Karpas-422 (cell line): ENCODE data around the gene CLEC3B. TPM values are rescaled to one million over a fixed set of nuclear protein-coding genes. Genes with fewer than 3 reads are reported as not detected.
"Not testable (repeated sequence)": the region's sequence is repeated elsewhere in the genome, so short reads cannot be mapped to it uniquely, and the experiment has no call there.

Source experiments
- DNase-seq: peaks from one replicate; pipeline ENCODE4 v3.0.0-alpha.2; 2015
- H2AFZ ChIP-seq: fragments of 200-600 bp; sonication (generic); 2 replicates; pipeline ENCODE4 v1.6.1; 2014; ENCODE audit warnings: antibody characterized with exemption, low read length, mixed read lengths
- H3K27ac ChIP-seq: fragments of 200-600 bp; sonication (generic); 2 replicates; pipeline ENCODE4 v1.5.1; 2014; ENCODE audit warnings: mild to moderate bottlenecking, low read length, moderate library complexity
- H3K27me3 ChIP-seq: fragments of 200-600 bp; sonication (generic); 2 replicates; pipeline ENCODE4 v1.6.1; 2014; ENCODE audit warnings: low read length, mixed read lengths
- H3K36me3 ChIP-seq: fragments of 200-600 bp; sonication (generic); 2 replicates; pipeline ENCODE4 v1.6.1; 2014; ENCODE audit warnings: low read length, mixed read lengths; ENCODE audit not compliant: insufficient read depth
- H3K4me1 ChIP-seq: fragments of 200-600 bp; sonication (generic); 2 replicates; pipeline ENCODE4 v1.6.1; 2014; ENCODE audit warnings: mild to moderate bottlenecking, low read length, mixed read lengths
- H3K4me2 ChIP-seq: fragments of 200-600 bp; sonication (generic); 2 replicates; pipeline ENCODE4 v1.6.1; 2014; ENCODE audit warnings: low read length, low read depth, mild to moderate bottlenecking; ENCODE audit not compliant: poor library complexity, severe bottlenecking
- H3K4me3 ChIP-seq: fragments of 200-600 bp; sonication (generic); 2 replicates; pipeline ENCODE4 v1.5.1; 2014; ENCODE audit warnings: mild to moderate bottlenecking, antibody characterized with exemption, low read length, mixed read lengths
- H3K79me2 ChIP-seq: fragments of 200-600 bp; sonication (generic); 2 replicates; pipeline ENCODE4 v1.6.1; 2014; ENCODE audit warnings: mild to moderate bottlenecking, low read length, mixed read lengths
- H3K9ac ChIP-seq: fragments of 200-600 bp; sonication (generic); 2 replicates; pipeline ENCODE4 v1.6.0; 2014; ENCODE audit warnings: low read length
- H3K9me2 ChIP-seq: fragments of 200-600 bp; sonication (generic), shearing (Covaris generic); replicated peaks from 2 replicates; pipeline ENCODE4 v1.6.0; 2014; ENCODE audit warnings: mild to moderate bottlenecking, low read length, moderate library complexity; ENCODE audit not compliant: insufficient read depth
- H3K9me3 ChIP-seq: fragments of 300-700, 200-600 bp; sonication (generic); 2 replicates; pipeline ENCODE4 v1.6.1; 2014; ENCODE audit warnings: low read length, mixed read lengths
- H4K20me1 ChIP-seq: fragments of 200-600 bp; sonication (generic); 2 replicates; pipeline ENCODE4 v1.6.1; 2014; ENCODE audit warnings: mild to moderate bottlenecking, antibody characterized with exemption, low read length, low read depth; ENCODE audit not compliant: insufficient read depth
- total RNA-seq: library from RNA; depleted of rRNA; stranded (reverse); fragments of >200 nt; shearing (Covaris generic); gene quantifications from 2 replicates; pipeline ENCODE4 v1.2.3, GENCODE V29; 2014; ENCODE audit warnings: low replicate concordance

Gene CLEC3B
- total RNA-seq, 1 experiment from 2014 or later: not detected

GRCh38 chr3:45043728-45044299 lies 17.7 kb downstream of the CLEC3B start:
- Histone ChIP-seq H3K27me3 (no peaks in the 10 kb centered on the region), H3K4me1 (peaks cover 22% of the 10 kb centered on the region), H3K4me2 (no peak overlapping the region), H3K27ac (no peak overlapping the region), H3K79me2 (no peaks in the 10 kb centered on the region), H3K4me3 (no peak overlapping the region), H3K9ac (no peak overlapping the region), H4K20me1 (no peaks in the 10 kb centered on the region), H2AFZ (no peak overlapping the region), H3K9me2 (no peaks in the 10 kb centered on the region), H3K9me3 (no peaks in the 10 kb centered on the region), H3K36me3 (no peaks in the 10 kb centered on the region)
- no peak for DNase-seq

- DNase-seq: peak; percentile 34
- no peaks in the 10 kb centered on the region for H4K20me1 ChIP-seq
- H3K9me3 ChIP-seq: no peaks in the 10 kb centered on the region
- no peaks in the 10 kb centered on the region for H3K79me2 ChIP-seq
- no peak overlapping the region for H3K4me2 ChIP-seq
- H3K27ac ChIP-seq: no peak overlapping the region
- H3K9me2 ChIP-seq: no peaks in the 10 kb centered on the region
- H3K36me3 ChIP-seq: no peaks in the 10 kb centered on the region
- H2AFZ ChIP-seq: no peak overlapping the region
- no peaks in the 10 kb centered on the region for H3K27me3 ChIP-seq
- no peak overlapping the region for H3K4me3 ChIP-seq
- no peak overlapping the region for H3K9ac ChIP-seq
- H3K4me1 ChIP-seq: no peaks in the 10 kb centered on the region
Measured at GRCh38 chr3:45048244-45048643, 22.1 kb downstream of the CLEC3B start.

DNA sequence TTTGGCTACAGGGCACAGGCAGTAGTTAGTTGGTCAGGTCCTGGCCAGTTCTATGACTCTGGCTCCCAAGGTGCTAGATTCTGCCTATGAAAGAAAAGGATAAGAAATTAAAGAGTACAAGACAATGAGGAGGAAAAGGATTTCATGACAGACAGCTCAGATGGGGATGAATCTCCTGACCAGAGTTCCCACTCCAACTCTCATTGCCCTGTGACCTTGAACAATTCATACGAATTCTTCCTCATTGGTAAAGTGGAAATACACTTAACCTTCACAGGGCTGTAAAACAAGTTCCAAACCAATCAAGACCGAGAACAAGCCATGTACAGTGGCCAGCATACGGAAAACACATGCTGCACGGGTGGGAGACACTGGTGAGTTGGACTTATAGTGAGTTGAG lies 23.7 kb downstream of the CLEC3B start:
- Histone ChIP-seq H3K9me3 (no peaks in the 10 kb centered on the region), H4K20me1 (no peaks in the 10 kb centered on the region)
- DNase-seq: peak; percentile 35

DNA sequence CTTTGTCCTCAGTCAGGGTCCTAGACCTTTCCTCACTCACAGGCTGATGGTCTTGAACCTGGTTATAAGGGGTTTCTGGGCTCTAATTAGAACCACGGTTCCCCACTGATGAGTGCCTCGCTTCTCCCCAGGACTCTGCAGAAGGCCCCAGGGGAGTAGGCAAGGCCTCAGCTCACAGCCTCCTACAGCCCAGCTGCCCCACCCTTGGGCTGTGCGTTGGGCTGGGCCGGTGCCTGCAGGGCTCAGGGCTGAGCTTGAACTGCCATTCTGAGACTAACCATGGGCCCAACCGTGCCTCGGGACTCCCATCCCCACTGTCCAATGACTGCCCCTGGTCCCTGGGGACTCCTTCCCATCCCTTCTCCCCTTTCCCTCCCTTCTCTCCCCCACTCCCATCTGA lies 25.6 kb downstream of the CLEC3B start:
- peak; percentile 27 for DNase-seq
- H3K9ac ChIP-seq: no peak overlapping the region

More for the DNA sequence above, 23.7 kb downstream of the CLEC3B start:
- Histone ChIP-seq H3K9me2 (no peaks in the 10 kb centered on the region), H3K79me2 (no peaks in the 10 kb centered on the region), H3K27ac (no peak overlapping the region), H3K27me3 (no peaks in the 10 kb centered on the region), H3K9ac (no peak overlapping the region), H3K36me3 (no peaks in the 10 kb centered on the region), H2AFZ (no peak overlapping the region), H3K4me2 (no peak overlapping the region), H3K4me1 (no peaks in the 10 kb centered on the region), H3K4me3 (no peak overlapping the region)

GRCh38 chr3:45053805-45054195 lies 27.7 kb downstream of the CLEC3B start:
- H3K36me3 ChIP-seq, H4K20me1 ChIP-seq, H3K4me1 ChIP-seq, H3K9ac ChIP-seq, H2AFZ ChIP-seq, H3K4me3 ChIP-seq, DNase-seq, H3K9me3 ChIP-seq, H3K79me2 ChIP-seq, H3K27ac ChIP-seq, H3K27me3 ChIP-seq, H3K9me2 ChIP-seq, H3K4me2 ChIP-seq: not testable (repeated sequence)

More for the DNA sequence above, 25.6 kb downstream of the CLEC3B start:
- peaks cover 5% of the 10 kb centered on the region; the same call in 1 of the 2 replicates for H3K4me1 ChIP-seq
- no peaks in the 10 kb centered on the region for H3K79me2 ChIP-seq
- H3K9me2 ChIP-seq: no peaks in the 10 kb centered on the region
- no peaks in the 10 kb centered on the region for H3K9me3 ChIP-seq
- no peaks in the 10 kb centered on the region for H4K20me1 ChIP-seq
- no peaks in the 10 kb centered on the region for H3K36me3 ChIP-seq
- H3K4me3 ChIP-seq: no peak overlapping the region
- no peak overlapping the region for H3K27ac ChIP-seq
- no peaks in the 10 kb centered on the region for H3K27me3 ChIP-seq
- no peak overlapping the region for H3K4me2 ChIP-seq
- H2AFZ ChIP-seq: no peak overlapping the region

DNA sequence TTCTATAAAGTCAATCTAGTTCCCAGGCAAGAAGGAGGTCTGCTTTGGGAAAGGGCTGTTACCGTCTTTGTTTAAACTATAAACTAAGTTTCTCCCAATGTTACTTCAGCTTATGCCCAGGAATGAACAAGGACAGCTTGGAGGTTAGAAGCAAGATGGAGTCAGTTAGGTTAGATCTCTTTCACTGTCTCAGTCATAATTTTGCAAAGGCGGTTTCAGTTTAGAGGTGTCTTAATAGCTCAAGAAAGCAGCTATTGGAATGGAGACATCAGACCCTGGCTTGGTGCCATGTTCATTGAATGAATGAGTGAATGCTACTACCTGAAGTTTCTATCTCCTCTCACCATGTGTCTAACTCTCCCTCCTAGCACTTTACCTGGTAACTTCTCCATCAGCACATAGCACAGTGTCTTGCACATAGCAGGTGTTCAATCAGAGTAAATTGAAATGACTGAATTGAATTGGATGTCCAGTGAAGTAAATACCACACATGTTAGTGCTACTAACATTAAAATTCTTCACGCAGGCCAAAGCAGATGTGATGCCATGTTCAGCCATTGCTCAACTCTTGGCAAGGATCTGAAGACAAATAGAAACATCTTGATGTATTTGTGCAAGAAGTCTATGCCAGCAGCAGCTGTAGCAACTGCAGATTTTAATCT lies 28.2 kb downstream of the CLEC3B start:
- Histone ChIP-seq H3K4me1 (peaks cover 5% of the 10 kb centered on the region; the same call in 1 of the 2 replicates), H3K9me3 (no peaks in the 10 kb centered on the region)

DNA sequence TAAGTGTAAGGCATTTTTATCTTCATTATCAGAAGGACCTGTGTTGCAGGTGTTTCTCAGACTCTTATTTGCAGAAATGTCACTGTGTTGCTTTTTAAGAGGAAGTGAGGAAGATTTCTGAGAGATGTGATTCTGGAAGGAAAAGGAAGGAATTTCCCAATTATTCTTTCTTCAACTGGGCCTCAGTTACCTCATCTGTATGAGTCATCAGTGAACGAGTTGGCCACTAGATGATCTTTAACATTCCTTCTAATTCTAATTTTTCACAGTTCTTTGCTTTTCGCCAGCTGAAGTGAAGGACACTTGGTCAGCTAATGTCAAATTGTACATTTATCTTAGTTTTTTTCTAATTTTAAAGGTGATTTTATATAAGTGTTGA lies 28.9 kb downstream of the CLEC3B start:
- H3K27me3 ChIP-seq: no peaks in the 10 kb centered on the region
- H3K4me1 ChIP-seq: peaks cover 5% of the 10 kb centered on the region; the same call in 1 of the 2 replicates
- no peaks in the 10 kb centered on the region for H3K9me3 ChIP-seq
- H2AFZ ChIP-seq: no peak overlapping the region
- no peaks in the 10 kb centered on the region for H3K9me2 ChIP-seq
- no peak overlapping the region for H3K9ac ChIP-seq
- H3K27ac ChIP-seq: no peak overlapping the region
- no peaks in the 10 kb centered on the region for H3K79me2 ChIP-seq
- peak; percentile 11 for DNase-seq
- no peak overlapping the region for H3K4me2 ChIP-seq
- H3K36me3 ChIP-seq: no peaks in the 10 kb centered on the region
- H3K4me3 ChIP-seq: no peak overlapping the region
- no peaks in the 10 kb centered on the region for H4K20me1 ChIP-seq

More for the DNA sequence above, 28.2 kb downstream of the CLEC3B start:
- Histone ChIP-seq H3K9me2 (no peaks in the 10 kb centered on the region), H4K20me1 (no peaks in the 10 kb centered on the region), H3K9ac (no peak overlapping the region), H3K4me2 (no peak overlapping the region), H3K79me2 (no peaks in the 10 kb centered on the region), H2AFZ (no peak overlapping the region), H3K27me3 (no peaks in the 10 kb centered on the region), H3K4me3 (no peak overlapping the region), H3K36me3 (no peaks in the 10 kb centered on the region), H3K27ac (no peak overlapping the region)
- DNase-seq: peak; percentile 19

DNA sequence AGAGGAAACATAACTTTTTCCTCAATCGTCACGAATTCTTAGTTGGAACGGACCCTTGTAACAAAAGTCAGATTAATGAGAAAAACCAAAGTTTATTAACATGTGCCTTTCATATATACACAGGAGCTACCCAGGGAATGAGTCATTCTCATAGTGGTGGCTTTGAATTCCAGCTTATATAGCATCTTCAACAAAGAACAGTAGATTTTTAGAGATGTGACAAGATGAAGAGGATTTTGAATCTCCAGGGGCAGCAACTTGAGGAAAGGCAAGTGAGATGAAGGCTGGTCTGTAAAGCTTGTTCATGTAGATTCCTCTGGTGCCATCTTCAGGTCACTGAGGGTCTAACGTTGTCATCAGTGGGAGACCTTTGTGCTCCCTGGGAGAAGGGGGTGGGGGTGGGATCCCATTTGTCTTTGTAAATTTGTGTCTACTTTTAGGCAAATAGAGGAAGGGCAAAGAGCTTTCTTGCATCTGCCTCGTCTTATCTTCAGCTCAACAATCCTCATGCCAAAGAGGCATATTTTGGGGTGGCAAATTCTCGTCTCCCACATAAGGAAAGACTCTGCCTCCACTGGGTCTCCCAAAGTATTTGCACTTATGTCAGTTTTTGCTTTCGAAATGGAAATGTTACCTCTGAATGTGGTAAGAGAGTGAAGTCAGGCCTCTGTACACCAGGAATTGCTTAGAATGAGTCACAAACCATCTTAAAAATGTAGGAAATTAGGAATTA lies 29.5 kb downstream of the CLEC3B start:
- peak; percentile 74 for DNase-seq
- H3K9me2 ChIP-seq: no peaks in the 10 kb centered on the region
- H3K27ac ChIP-seq: no peak overlapping the region
- peaks cover 5% of the 10 kb centered on the region; the same call in 1 of the 2 replicates for H3K4me1 ChIP-seq
- no peaks in the 10 kb centered on the region for H3K27me3 ChIP-seq
- no peaks in the 10 kb centered on the region for H3K79me2 ChIP-seq
- no peaks in the 10 kb centered on the region for H4K20me1 ChIP-seq
- H3K36me3 ChIP-seq: no peaks in the 10 kb centered on the region
- no peak overlapping the region for H2AFZ ChIP-seq
- H3K4me2 ChIP-seq: no peak overlapping the region
- H3K4me3 ChIP-seq: no peak overlapping the region
- H3K9me3 ChIP-seq: no peaks in the 10 kb centered on the region
- no peak overlapping the region for H3K9ac ChIP-seq
